Muscle layer of duodenum (tissue), 2 donors: ENCODE measurements around the gene B3GALT5.
A peak's percentile ranks its signal among the peaks of the same experiment; 100 is the strongest.

ENCODE experiments used
- H3K27ac ChIP-seq: one replicate; pipeline ENCODE4 v1.7.0; 2013; ENCODE audit warnings: mild to moderate bottlenecking, low read length
- H3K27me3 ChIP-seq: one replicate; pipeline ENCODE4 v1.7.0; 2013; ENCODE audit warnings: low read depth, mild to moderate bottlenecking, control low read depth, low read length
- H3K36me3 ChIP-seq, 2 donors: one replicate each; pipeline ENCODE4 v1.7.0; 2013; ENCODE audit warnings: low read length in 2 of 2, control low read depth in 1 of 2, mild to moderate bottlenecking in 1 of 2; ENCODE audit not compliant: insufficient read depth in 2 of 2, control insufficient read depth in 1 of 2
- H3K4me1 ChIP-seq, 2 donors: one replicate each; pipeline ENCODE4 v1.7.0; 2013; ENCODE audit warnings: low read length in 2 of 2, mild to moderate bottlenecking in 2 of 2, control low read depth in 1 of 2, moderate library complexity in 1 of 2; ENCODE audit not compliant: insufficient read depth in 2 of 2, control insufficient read depth in 1 of 2
- H3K4me3 ChIP-seq, 2 donors: one replicate each; pipeline ENCODE4 v1.7.0; 2013; ENCODE audit warnings: low read length in 2 of 2, low read depth in 1 of 2, mild to moderate bottlenecking in 1 of 2
- H3K9me3 ChIP-seq, 2 donors: one replicate each; pipeline ENCODE4 v1.7.0; 2013; ENCODE audit warnings: low read length in 2 of 2, control low read depth in 1 of 2, mild to moderate bottlenecking in 1 of 2; ENCODE audit not compliant: control insufficient read depth in 1 of 2
- donor health status: healthy.

Gene B3GALT5

DNA sequence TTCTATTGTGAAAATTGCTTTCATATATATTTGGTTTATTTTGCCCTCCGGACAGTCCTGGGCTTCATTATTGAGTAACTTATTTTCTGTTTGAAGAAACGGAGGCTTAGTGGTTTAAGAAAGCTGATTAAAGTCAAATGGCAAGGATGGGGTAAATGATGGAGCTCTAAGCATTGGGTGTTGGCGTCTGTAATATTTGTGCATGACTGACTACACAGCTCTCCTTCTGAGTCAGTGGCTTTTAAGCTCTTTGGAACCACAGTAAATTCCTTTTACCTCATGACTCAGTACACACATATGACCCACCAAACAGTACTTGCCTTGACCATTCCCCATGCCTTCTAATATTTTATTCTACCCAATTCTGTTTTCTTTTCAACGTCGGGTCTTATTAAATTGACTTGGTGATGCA is 21.0 kb downstream of the B3GALT5 start:
- peaks cover 0 to 5% of the 10 kb centered on the region in 2 donors for H3K4me1 ChIP-seq
- H3K27me3 ChIP-seq, result no peaks in the 10 kb centered on the region
- peaks cover 0 to 4% of the 10 kb centered on the region in 2 donors for H3K36me3 ChIP-seq
- H3K9me3 ChIP-seq, result no peaks in the 10 kb centered on the region
- no peak overlapping the region for H3K4me3 ChIP-seq
- no peak overlapping the region for H3K27ac ChIP-seq

DNA sequence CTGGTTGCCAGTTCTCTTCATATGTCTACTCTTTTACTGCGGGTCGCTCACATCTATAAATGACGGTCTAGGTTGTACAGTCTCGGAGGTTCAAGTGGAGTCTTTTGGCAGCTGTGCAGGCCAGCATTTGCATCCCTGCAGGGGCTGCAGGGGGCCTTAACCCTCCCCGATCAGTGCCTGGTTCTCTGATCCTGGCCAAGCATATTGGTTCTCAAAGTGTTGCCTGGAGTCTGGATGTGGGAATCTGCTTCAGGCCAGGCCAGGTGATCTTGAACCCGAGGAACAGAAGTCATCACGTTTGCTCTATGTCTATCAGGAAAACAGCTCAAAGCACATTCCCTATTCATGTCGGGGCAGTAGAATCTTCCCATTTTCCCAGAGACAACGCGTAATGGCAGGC is 21.8 kb downstream of the B3GALT5 start:
- H3K27ac ChIP-seq, result no peak overlapping the region

DNA sequence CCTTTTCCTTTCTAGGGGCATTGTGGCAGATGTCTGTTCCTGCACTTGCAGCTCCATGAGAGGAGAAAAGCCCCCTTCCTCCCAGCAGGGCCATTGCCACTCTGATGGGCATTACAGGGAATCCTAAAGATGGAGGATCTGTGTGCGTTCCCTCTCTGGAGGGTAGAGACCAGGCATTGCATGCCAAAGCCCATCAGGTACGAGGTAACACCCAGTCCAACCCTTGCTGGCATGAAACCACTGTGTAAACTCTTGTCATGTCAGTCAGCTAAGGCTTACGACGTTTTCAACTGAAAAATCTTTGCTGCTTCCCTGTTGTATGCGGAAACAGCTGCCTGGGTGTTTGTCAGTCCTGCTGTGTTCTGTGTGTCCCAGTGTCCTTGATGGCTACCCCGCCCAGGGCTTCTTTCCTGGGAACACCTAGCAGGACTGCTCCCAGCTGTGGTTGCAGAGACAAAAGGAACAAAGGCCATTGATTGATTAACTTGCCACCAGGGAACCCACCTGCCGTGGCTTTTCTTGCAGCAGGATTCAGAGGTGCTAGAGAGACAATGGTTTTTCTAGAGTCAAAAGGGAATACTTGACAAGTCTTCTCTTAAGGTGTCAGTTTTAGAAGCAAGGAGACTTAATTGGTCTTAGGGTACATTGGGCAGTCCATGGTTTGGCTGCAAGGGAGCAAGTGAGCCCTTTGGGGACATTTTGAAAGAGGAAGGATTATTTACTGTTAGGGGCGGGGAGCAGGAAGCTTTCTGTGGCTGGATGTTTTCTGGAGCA is 24.6 kb downstream of the B3GALT5 start:
- H3K4me1 ChIP-seq, result no peaks in the 10 kb centered on the region
- H3K27me3 ChIP-seq, result no peaks in the 10 kb centered on the region
- H3K9me3 ChIP-seq, result no peaks in the 10 kb centered on the region
- H3K4me3 ChIP-seq, result no peak overlapping the region
- peak overlapping the region; percentile 60 for H3K27ac ChIP-seq
- peaks cover 0 to 4% of the 10 kb centered on the region in 2 donors for H3K36me3 ChIP-seq

More for the DNA sequence above, 21.8 kb downstream of the B3GALT5 start:
- Histone ChIP-seq H3K4me3 (no peak overlapping the region), H3K27me3 (no peaks in the 10 kb centered on the region), H3K9me3 (no peaks in the 10 kb centered on the region), H3K4me1 (peaks cover 0 to 5% of the 10 kb centered on the region in 2 donors), H3K36me3 (peaks cover 0 to 4% of the 10 kb centered on the region in 2 donors)

DNA sequence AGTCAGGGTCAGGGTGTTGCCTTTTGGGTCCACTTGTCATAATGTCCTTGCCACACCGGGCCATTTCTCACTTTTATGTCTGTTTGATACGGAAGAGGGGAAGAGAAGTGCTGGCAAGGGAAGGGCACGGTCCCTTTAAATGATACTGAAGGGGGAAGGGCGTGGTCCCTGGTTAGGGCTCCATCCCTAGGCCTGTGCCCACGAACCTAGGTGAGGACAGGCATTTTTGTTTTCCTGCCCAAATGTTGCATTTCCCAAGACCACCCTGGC is 25.2 kb downstream of the B3GALT5 start:
- Histone ChIP-seq H3K9me3 (no peaks in the 10 kb centered on the region), H3K27me3 (no peaks in the 10 kb centered on the region), H3K36me3 (peaks cover 0 to 4% of the 10 kb centered on the region in 2 donors), H3K4me1 (peaks cover 0 to 2% of the 10 kb centered on the region in 2 donors), H3K27ac (peak overlapping the region; percentile 13), H3K4me3 (no peak overlapping the region)

DNA sequence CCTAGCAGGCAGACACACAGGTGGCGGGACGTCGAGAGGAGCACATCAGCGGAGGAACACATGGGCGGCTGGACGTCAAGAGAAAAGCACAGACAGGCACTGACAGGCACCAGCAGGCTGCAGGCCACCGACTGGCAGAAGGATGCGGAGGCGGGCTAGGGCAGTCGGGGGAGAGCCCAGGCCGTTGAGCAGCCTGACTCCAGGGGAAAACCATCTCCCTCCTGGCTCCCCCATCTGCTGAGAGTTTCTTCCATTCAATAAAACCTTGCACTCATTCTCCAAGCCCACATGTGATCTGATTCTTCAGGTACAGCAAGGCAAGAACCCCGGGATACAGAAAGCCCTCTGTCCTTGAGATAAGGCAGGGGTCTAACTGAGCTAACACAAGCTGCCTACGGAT is 25.5 kb downstream of the B3GALT5 start:
- Histone ChIP-seq H3K4me3 (no peak overlapping the region), H3K27ac (no peak overlapping the region), H3K4me1 (peaks cover 0 to 5% of the 10 kb centered on the region in 2 donors), H3K36me3 (peaks cover 0 to 3% of the 10 kb centered on the region in 2 donors), H3K27me3 (no peaks in the 10 kb centered on the region), H3K9me3 (no peaks in the 10 kb centered on the region)

DNA sequence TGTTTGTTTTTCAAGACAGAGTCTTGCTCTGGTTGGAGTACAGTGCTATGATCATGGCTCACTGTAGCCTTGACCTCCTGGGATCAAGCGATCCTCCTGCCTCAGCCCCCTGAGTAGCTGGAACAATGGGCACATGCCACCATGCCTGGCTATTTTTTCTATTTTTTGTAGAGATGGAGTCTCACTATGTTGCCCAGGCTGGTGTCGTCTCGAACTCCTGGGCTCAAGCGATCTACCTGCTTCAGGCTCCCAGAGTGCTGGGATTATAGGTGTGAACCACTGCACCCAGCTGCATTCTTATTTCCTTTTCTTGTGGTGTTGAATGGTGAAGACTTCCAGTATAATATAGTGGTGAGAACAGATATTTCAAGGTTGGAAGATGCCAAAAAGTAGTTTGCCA is 28.0 kb downstream of the B3GALT5 start:
- Histone ChIP-seq H3K36me3 (no peaks in the 10 kb centered on the region), H3K4me1 (peaks cover 0 to 7% of the 10 kb centered on the region in 2 donors), H3K9me3 (no peaks in the 10 kb centered on the region), H3K4me3 (no peak overlapping the region), H3K27me3 (no peaks in the 10 kb centered on the region), H3K27ac (no peak overlapping the region)

DNA sequence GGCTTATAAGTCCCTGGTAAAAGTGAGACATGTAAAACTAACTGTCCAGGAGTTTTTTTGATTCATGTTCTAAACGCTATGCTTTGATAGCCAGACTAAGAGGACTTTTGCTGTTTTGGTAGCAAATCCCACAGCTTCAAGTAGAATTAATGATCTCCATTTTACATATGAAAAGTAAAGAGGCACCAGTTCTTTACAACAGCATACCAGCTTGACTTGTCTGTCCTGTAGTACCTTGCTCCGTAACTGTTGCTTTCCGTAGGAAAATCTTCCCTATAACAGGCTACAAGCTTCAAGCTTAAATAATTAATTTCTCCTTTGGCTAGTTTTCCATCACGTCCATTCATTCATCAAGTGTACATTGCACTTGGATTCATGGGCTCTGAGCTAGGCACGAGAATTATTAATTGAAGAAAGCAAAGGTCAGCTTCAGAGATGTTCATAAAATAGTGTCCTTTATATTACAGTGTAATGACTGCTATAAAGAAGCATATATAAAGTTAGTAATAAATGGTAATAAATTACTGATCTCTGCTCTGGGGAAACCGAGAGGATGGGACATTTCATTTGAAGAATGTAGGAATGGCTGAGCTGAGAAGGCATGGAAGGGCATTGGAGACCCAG is 29.2 kb downstream of the B3GALT5 start:
- H3K9me3 ChIP-seq, result no peaks in the 10 kb centered on the region
- no peaks in the 10 kb centered on the region for H3K36me3 ChIP-seq
- H3K27ac ChIP-seq, result peak overlapping the region; percentile 47
- no peaks in the 10 kb centered on the region for H3K27me3 ChIP-seq
- H3K4me3 ChIP-seq, result peak overlapping the region in 1 of 2 donors; percentile 40
- H3K4me1 ChIP-seq, result peaks cover 0 to 7% of the 10 kb centered on the region in 2 donors

DNA sequence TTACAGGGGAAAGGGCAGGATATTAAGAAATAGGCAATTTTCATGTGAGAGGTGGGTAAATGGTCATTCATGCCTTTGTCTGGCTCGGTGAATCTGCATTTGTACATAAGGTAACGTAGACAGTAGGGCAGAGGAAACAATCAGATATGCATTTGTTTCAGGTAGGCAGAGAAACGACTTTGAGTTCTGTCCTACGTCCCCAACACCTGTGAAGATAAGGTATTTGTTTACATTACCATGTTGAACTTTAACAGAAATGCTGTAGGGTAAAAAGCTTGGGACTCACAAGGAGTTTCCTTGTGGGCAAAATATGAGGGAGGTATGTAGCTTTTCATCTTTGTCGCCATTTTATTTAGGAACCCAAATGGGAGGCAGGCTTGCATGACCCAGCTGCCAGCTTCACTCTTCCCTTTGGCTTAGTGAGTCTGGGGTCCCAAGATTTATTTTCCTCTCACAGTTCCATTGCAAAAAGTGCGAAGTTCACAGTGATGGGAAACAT is 31.4 kb downstream of the B3GALT5 start:
- Histone ChIP-seq H3K9me3 (no peaks in the 10 kb centered on the region), H3K27ac (peak overlapping the region; percentile 60), H3K27me3 (no peaks in the 10 kb centered on the region), H3K4me1 (peaks cover 0 to 7% of the 10 kb centered on the region in 2 donors), H3K4me3 (peak overlapping the region in 1 of 2 donors; percentile 38), H3K36me3 (no peaks in the 10 kb centered on the region)

DNA sequence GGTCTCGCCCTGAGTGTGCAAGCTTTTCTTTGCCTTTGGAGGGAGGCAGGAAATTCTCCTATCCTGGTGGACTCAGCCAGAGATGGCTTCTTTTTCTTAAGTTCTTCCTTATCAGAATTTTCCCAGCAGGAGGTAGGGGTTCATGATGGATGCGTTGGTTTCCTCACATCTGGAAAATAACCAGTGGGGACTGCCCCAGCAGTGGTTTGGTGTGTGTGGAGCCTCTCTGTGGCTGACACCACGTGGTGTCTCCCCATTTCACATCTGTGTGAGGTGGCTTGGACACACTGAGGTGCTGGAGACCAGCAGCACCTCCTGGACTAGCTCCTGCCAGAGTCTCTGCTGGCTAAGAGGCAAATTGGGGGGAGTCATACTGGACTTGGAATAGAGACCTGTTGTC is 32.6 kb downstream of the B3GALT5 start:
- no peaks in the 10 kb centered on the region for H3K9me3 ChIP-seq
- no peaks in the 10 kb centered on the region for H3K36me3 ChIP-seq
- H3K4me1 ChIP-seq, result peaks cover 0 to 7% of the 10 kb centered on the region in 2 donors
- H3K27me3 ChIP-seq, result no peaks in the 10 kb centered on the region
- H3K4me3 ChIP-seq, result no peak overlapping the region
- no peak overlapping the region for H3K27ac ChIP-seq

DNA sequence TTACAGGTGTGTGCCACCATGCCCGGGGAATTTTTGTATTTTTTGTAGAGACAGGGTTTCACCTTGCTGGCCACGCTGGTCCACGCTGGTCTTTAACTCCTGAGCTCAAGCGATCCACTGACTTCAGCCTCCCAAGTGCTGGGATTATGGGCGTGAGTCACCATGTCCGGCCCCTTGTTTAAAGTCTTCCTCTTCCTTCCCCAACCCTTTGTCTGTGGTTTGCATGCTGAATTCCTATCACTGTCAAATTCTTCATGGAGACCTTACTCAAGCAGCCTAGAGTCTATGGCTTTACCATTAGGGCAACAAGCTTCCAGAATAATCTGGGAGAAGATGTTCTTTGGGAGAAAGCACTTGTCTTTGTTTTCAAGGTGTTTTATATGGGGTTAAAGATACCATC is 34.7 kb downstream of the B3GALT5 start:
- Histone ChIP-seq H3K36me3 (no peaks in the 10 kb centered on the region), H3K27ac (no peak overlapping the region), H3K4me3 (no peak overlapping the region)

DNA sequence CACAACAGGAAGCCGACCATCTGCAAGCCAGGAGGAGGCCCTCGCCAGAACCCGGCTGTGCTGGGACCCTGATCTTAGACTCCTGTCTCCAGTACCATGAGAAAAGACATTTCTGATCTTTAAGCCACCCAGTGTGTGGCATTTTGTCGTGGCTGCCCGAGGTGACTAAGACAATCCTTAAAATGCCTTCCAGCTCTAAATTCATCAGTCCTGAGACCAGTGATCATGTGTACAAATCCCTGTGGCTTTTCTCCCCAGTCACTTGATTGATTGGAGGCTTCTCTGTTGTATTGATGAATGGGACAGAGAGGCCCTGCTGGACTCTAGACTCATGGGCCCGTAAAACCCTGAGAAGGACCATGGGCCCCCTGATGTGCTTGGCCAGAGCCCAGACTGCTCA is 36.1 kb downstream of the B3GALT5 start:
- H3K27ac ChIP-seq, result no peak overlapping the region
- H3K27me3 ChIP-seq, result no peaks in the 10 kb centered on the region
- peaks cover 0 to 11% of the 10 kb centered on the region in 2 donors for H3K9me3 ChIP-seq
- no peaks in the 10 kb centered on the region for H3K4me1 ChIP-seq
- H3K4me3 ChIP-seq, result no peak overlapping the region
- no peaks in the 10 kb centered on the region for H3K36me3 ChIP-seq

More for the DNA sequence above, 34.7 kb downstream of the B3GALT5 start:
- Histone ChIP-seq H3K27me3 (no peaks in the 10 kb centered on the region), H3K9me3 (no peaks in the 10 kb centered on the region), H3K4me1 (peaks cover 0 to 7% of the 10 kb centered on the region in 2 donors)
